ENCODE data around the gene LIPK. TPM values are rescaled to one million over a fixed set of nuclear protein-coding genes. Genes with fewer than 3 reads are reported as not detected.

The LIPK gene
- total RNA-seq, 1 experiment from 2014 or later: not detected

GRCh38 chr10:88668465-88668864 lies 37.6 kb upstream of the LIPK start:
- no peaks in the 10 kb centered on the region for H3K27me3 ChIP-seq (ENCODE audit: low read length)
- H3K9me2 ChIP-seq (replicated peaks; ENCODE audit: low read length): no peaks in the 10 kb centered on the region
- TF ChIP-seq EZH2phosphoT487 (IDR thresholded peaks at IDR 0.05; ENCODE audit: borderline replicate concordance, low read length): no peak
- TF ChIP-seq CTCF (conservative IDR thresholded peaks at IDR 0.05; ENCODE audit: low read depth, low read length): no peak
- DNase-seq (no peak), ATAC-seq (no peak)
- no peak overlapping the region for H3K9ac ChIP-seq (ENCODE audit: low read length)
- POLR2A ChIA-PET (ENCODE audit: unreplicated experiment): no interaction called here
- no peak overlapping the region for H3K27ac ChIP-seq (ENCODE audit: low read length)
- CTCF ChIA-PET: no interaction called here
- no peaks in the 10 kb centered on the region for H3K79me2 ChIP-seq (ENCODE audit: low read length)
- intact Hi-C loops (cut with micrococcal nuclease): no loop called here
- H3K9me3 ChIP-seq (ENCODE audit: low read length): no peaks in the 10 kb centered on the region
- BruUV-seq (replicated peaks): no TSS peak
- no peaks in the 10 kb centered on the region for H3K4me1 ChIP-seq (ENCODE audit: insufficient read depth, low read length)
- H3K4me3 ChIP-seq (ENCODE audit: low read length): no peak overlapping the region
- H4K20me1 ChIP-seq (ENCODE audit: low read length): no peaks in the 10 kb centered on the region
- no peak overlapping the region for H3K4me2 ChIP-seq (ENCODE audit: low read length)
- no peaks in the 10 kb centered on the region for H3K36me3 ChIP-seq (ENCODE audit: low read depth, low read length)
- H3F3A ChIP-seq (ENCODE audit: low read length, unreplicated experiment): no peaks in the 10 kb centered on the region
- no peak overlapping the region for H2AFZ ChIP-seq (ENCODE audit: low read length)

GRCh38 chr10:88670497-88670896 lies 35.6 kb upstream of the LIPK start:
- Histone ChIP-seq H3F3A (ENCODE audit: low read length, unreplicated experiment) (no peaks in the 10 kb centered on the region), H3K27ac (ENCODE audit: low read length) (no peak overlapping the region), H2AFZ (ENCODE audit: low read length) (no peak overlapping the region), H3K36me3 (ENCODE audit: low read depth, low read length) (no peaks in the 10 kb centered on the region), H4K20me1 (ENCODE audit: low read length) (no peaks in the 10 kb centered on the region), H3K27me3 (ENCODE audit: low read length) (no peaks in the 10 kb centered on the region), H3K79me2 (ENCODE audit: low read length) (no peaks in the 10 kb centered on the region), H3K4me2 (ENCODE audit: low read length) (no peak overlapping the region), H3K4me1 (ENCODE audit: insufficient read depth, low read length) (no peaks in the 10 kb centered on the region), H3K4me3 (ENCODE audit: low read length) (no peak overlapping the region), H3K9me2 (replicated peaks; ENCODE audit: low read length) (no peaks in the 10 kb centered on the region), H3K9ac (ENCODE audit: low read length) (no peak overlapping the region), H3K9me3 (ENCODE audit: low read length) (no peaks in the 10 kb centered on the region)
- ATAC-seq (no peak), DNase-seq (no peak)
- CTCF ChIA-PET: no interaction called here
- POLR2A ChIA-PET (ENCODE audit: unreplicated experiment): no interaction called here
- no TSS peak for BruUV-seq (replicated peaks)
- TF ChIP-seq EZH2phosphoT487 (IDR thresholded peaks at IDR 0.05; ENCODE audit: borderline replicate concordance, low read length) (no peak), EZH2 (IDR thresholded peaks at IDR 0.05; ENCODE audit: low read length, unreplicated experiment) (no peak)
- intact Hi-C loops (cut with micrococcal nuclease): no loop called here

- intact Hi-C loops (cut with micrococcal nuclease): no loop called here
- H3K9ac ChIP-seq (ENCODE audit: low read length): no peak overlapping the region
- no peaks in the 10 kb centered on the region for H3K9me3 ChIP-seq (ENCODE audit: low read length)
- H3K9me2 ChIP-seq (replicated peaks; ENCODE audit: low read length): no peaks in the 10 kb centered on the region
- ChIA-PET POLR2A (ENCODE audit: unreplicated experiment) (no interaction called here), CTCF (no interaction called here)
- no peaks in the 10 kb centered on the region for H4K20me1 ChIP-seq (ENCODE audit: low read length)
- H3K4me2 ChIP-seq (ENCODE audit: low read length): no peak overlapping the region
- no TSS peak for BruUV-seq (replicated peaks)
- H3K36me3 ChIP-seq (ENCODE audit: low read depth, low read length): no peaks in the 10 kb centered on the region
- H3F3A ChIP-seq (ENCODE audit: low read length, unreplicated experiment): no peaks in the 10 kb centered on the region
- H3K79me2 ChIP-seq (ENCODE audit: low read length): no peaks in the 10 kb centered on the region
- ATAC-seq (no peak), DNase-seq (no peak)
- H3K27ac ChIP-seq (ENCODE audit: low read length): no peak overlapping the region
- H3K27me3 ChIP-seq (ENCODE audit: low read length): no peaks in the 10 kb centered on the region
- TF ChIP-seq EZH2 (IDR thresholded peaks at IDR 0.05; ENCODE audit: low read length, unreplicated experiment): no peak
- TF ChIP-seq EZH2phosphoT487 (IDR thresholded peaks at IDR 0.05; ENCODE audit: borderline replicate concordance, low read length): no peak
- no peak for TF ChIP-seq CTCF (conservative IDR thresholded peaks at IDR 0.05; ENCODE audit: low read depth, low read length)
- no peak overlapping the region for H2AFZ ChIP-seq (ENCODE audit: low read length)
- no peaks in the 10 kb centered on the region for H3K4me1 ChIP-seq (ENCODE audit: insufficient read depth, low read length)
- H3K4me3 ChIP-seq (ENCODE audit: low read length): no peak overlapping the region
These were observed 34.0 kb upstream of the LIPK start for GRCh38 chr10:88672041-88672440.
